Epithelial cell of esophagus (primary cell): ENCODE measurements around the gene SGK1.
"Not testable (repeated sequence)": the region's sequence is repeated elsewhere in the genome, so short reads cannot be mapped to it uniquely, and the experiment has no call there.

Source experiments
- DNase-seq: peaks from one replicate; pipeline ENCODE4 v3.0.0; 2010; ENCODE audit warnings: low read depth
- H3K4me3 ChIP-seq: 2 replicates; pipeline ENCODE4 v1.5.1; 2011; ENCODE audit warnings: mild to moderate bottlenecking, low read length, control low read depth
- TF ChIP-seq, protein P1 (sequence below): IDR thresholded peaks from 2 replicates; pipeline ENCODE4 v1.5.1; 2011; ENCODE audit warnings: low read depth, mild to moderate bottlenecking, low read length, control low read depth, inconsistent platforms; ENCODE audit not compliant: insufficient read depth; ENCODE audit errors: missing control alignments

SGK1 gene

GRCh38 chr6:134321246-134321645 is 3.3 kb upstream of the SGK1 start:
- no peak for DNase-seq
- no peak overlapping the region for H3K4me3 ChIP-seq
- TF ChIP-seq, protein P1, sequence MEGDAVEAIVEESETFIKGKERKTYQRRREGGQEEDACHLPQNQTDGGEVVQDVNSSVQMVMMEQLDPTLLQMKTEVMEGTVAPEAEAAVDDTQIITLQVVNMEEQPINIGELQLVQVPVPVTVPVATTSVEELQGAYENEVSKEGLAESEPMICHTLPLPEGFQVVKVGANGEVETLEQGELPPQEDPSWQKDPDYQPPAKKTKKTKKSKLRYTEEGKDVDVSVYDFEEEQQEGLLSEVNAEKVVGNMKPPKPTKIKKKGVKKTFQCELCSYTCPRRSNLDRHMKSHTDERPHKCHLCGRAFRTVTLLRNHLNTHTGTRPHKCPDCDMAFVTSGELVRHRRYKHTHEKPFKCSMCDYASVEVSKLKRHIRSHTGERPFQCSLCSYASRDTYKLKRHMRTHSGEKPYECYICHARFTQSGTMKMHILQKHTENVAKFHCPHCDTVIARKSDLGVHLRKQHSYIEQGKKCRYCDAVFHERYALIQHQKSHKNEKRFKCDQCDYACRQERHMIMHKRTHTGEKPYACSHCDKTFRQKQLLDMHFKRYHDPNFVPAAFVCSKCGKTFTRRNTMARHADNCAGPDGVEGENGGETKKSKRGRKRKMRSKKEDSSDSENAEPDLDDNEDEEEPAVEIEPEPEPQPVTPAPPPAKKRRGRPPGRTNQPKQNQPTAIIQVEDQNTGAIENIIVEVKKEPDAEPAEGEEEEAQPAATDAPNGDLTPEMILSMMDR, result no peak

- not testable (repeated sequence) for H3K4me3 ChIP-seq, DNase-seq
Measured at GRCh38 chr6:134319686-134320085, 1.8 kb upstream of the SGK1 start.

- DNase-seq, result no peak
- H3K4me3 ChIP-seq, result no peak overlapping the region
- TF ChIP-seq, protein P1, result no peak
Measured at GRCh38 chr6:134318974-134319281, 1.0 kb upstream of the SGK1 start.

DNA sequence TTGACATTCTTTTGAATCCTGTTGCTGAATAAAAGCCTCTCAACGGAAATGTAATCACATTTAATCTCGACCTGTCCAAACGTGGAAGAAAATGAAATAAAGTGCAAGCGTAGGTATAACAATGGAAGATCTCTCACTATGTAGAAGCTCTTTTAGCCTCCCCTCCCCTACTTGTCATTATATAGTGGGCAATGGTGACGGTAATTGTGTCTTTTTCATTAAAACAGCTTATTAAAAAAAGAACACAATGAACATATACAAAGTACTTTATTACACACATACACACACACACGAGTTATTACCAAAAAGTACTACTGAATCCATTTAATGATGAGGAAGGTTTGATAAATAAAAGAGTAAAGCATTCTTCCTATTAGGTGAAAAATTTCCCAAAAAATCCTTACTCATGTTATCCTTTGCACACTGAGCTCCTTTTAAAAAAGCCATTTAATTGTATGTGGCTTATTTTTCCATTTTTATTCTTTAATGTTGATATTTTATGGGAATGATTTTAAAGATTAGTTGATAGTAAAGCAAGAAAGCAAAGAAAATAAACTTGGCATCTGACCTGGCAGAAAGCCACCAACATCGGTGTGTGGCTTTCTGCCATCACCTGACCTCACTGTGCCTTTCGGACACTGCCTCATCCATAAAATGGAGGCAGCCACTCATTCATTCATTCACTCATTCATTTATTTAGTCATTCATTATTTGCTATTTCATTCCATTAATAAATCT is 493 bp upstream of the SGK1 start:
- DNase-seq, result no peak
- TF ChIP-seq, protein P1, result no peak
- no peak overlapping the region for H3K4me3 ChIP-seq

DNA sequence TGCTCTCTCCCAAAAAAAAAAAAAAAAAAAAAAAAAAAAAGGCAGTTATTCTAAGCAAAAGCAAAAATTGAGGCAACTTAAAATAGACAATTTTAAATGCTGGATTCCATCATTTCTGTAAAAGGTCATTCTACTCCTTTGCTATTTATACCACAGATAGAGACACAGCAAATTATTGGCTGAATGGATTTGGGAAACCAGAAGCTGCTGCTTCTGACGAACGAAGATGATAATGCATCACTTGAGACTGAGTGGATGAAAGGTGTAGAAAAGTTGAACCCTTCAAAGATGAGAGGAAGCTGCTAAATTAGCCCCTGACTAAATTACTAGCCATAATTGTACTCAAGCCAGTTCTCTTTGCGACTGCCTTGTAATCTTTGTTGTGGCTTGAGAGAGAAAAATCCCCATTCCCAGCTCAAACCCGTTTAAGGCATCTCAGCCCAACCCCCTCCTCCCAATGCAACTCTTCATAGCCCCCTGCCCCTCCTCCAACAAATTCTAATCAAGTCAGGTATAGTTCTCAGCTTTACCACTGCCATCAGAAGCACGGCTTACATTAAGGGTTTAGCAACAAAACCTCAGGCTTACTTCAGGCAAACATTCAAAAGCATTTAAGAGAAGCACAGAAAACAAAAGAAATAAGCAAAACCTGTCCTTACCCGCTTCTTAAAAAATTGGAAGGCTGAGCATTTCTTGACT is 1.0 kb downstream of the SGK1 start:
- TF ChIP-seq, protein P1, result no peak
- H3K4me3 ChIP-seq, result peak overlapping the region; percentile 48
- no peak for DNase-seq

DNA sequence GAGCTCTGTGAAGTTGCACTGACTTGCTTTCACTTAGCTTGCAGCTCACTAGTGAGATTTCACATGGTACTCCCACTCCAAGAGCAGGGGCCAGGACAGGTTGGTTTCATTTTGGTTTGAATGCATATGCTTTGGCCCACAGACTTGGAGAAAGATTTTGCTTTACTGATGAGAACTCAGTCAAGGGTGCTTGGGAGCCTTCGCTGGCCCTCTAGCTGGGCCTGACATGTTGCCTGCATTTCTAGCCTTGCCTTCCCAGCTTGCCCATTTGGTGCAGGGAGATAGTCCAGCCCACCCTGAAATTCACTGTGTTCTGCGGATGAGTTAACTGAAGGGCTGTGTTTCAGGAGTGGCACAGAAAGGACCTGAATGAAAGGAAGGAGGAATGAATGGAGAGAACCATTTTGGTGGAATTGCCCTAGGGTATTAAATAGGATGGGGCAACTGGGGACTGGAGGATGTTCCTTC is 1.9 kb downstream of the SGK1 start:
- no peak overlapping the region for H3K4me3 ChIP-seq
- DNase-seq, result no peak
- TF ChIP-seq, protein P1, result no peak

GRCh38 chr6:134315189-134315588 is 2.7 kb downstream of the SGK1 start:
- no peak for DNase-seq
- H3K4me3 ChIP-seq, result no peak overlapping the region
- TF ChIP-seq, protein P1, result no peak
